Calu3 (cell line): ENCODE measurements around the gene ZFYVE26. TPM values are rescaled to one million over a fixed set of nuclear protein-coding genes. Genes with fewer than 3 reads are reported as not detected.

Experiments
- BruUV-seq: library from RNA; stranded (reverse); fragments of 400-500 nt; replicated peaks from 2 replicates; lab custom pipeline; 2021; lab: Mats Ljungman, UMichigan
- CTCF ChIA-PET: fragments of 300-600 bp; sonication (Branson Sonifier 250); formaldehyde crosslinking; loops from one replicate; lab custom pipeline; 2022; ENCODE audit warnings: antibody characterized with exemption; lab: Charles Lee
- DNase-seq: peaks from one replicate; pipeline ENCODE4 v3.0.0; 2022
- H3K27ac Mint-ChIP-seq: one replicate; pipeline ENCODE4 v1.8.0; 2022; ENCODE audit warnings: mixed read lengths; ENCODE audit not compliant: unreplicated experiment
- H3K27me3 Mint-ChIP-seq: one replicate; pipeline ENCODE4 v1.8.0; 2022; ENCODE audit warnings: mixed read lengths; ENCODE audit not compliant: unreplicated experiment
- H3K36me3 Mint-ChIP-seq: one replicate; pipeline ENCODE4 v1.8.0; 2022; ENCODE audit warnings: mild to moderate bottlenecking, moderate library complexity, mixed read lengths; ENCODE audit not compliant: insufficient read depth, unreplicated experiment
- H3K4me1 Mint-ChIP-seq: one replicate; pipeline ENCODE4 v1.8.0; 2022; ENCODE audit warnings: mild to moderate bottlenecking, low read depth, mixed read lengths; ENCODE audit not compliant: unreplicated experiment
- H3K4me3 Mint-ChIP-seq: one replicate; pipeline ENCODE4 v1.8.0; 2022; ENCODE audit warnings: mild to moderate bottlenecking, low read depth, moderate library complexity, mixed read lengths; ENCODE audit not compliant: unreplicated experiment
- H3K9me3 Mint-ChIP-seq: one replicate; pipeline ENCODE4 v1.8.0; 2022; ENCODE audit warnings: low read depth, mixed read lengths; ENCODE audit not compliant: unreplicated experiment
- intact Hi-C: fragments of 100-400 bp; cut with micrococcal nuclease; formaldehyde crosslinking; loops from one replicate; pipeline ENCODE4 v1.10.0; 2022; ENCODE audit not compliant: unreplicated experiment
- total RNA-seq: library from RNA; stranded (reverse); gene quantifications from 2 replicates; pipeline ENCODE4 v1.2.3, GENCODE V29; 2022
- TF ChIP-seq, protein P1 (sequence below): fragments of 200-600 bp; IDR thresholded peaks from one replicate; pipeline ENCODE4 v1.8.0; 2022; ENCODE audit warnings: antibody characterized with exemption; ENCODE audit not compliant: unreplicated experiment

The ZFYVE26 gene
- total RNA-seq, 1 experiment from 2014 or later, result 19.9 TPM

DNA sequence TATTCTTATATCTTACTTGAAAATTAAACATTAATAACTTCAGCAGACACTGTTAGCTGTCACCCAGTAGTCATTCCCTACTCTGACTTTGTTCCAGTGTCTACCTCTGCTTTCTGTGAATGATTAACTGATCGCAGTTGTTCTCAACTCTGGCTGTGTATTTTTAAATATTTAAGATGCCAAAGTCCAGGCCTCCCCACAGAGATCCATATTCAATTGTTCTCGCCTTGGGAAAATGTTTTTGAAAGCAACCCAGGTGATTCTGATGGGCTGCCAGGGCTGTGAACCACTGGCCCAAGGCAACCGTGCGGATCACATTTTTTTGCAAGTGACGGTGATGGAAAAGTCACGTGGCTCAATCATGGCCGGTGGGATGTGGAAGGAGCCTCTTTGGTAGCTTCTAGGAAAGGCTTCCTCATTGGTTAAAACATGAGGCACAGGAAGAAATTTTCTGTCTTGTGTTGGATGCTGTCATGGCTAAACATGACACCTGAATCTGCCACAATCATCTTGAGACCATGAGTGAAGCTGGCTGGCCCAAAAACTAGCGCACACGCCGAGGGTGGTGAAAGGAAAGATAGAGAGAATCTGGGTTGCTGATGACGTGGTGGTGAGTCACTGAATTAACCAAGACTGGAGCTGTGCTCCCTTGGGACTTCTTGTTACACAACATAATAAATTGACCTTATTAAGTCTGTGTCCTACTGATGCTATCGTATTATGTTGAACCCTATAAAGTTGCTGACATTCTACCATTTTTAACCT, 77.5 kb downstream of the ZFYVE26 start:
- CTCF ChIA-PET, result interaction anchor here (0.5 to 1.2 kb wide), 3 partner anchors 24 to 1814 kb away, joined by 3 to 9 read pairs (median 3); no protein-coding TSS in a partner anchor

DNA sequence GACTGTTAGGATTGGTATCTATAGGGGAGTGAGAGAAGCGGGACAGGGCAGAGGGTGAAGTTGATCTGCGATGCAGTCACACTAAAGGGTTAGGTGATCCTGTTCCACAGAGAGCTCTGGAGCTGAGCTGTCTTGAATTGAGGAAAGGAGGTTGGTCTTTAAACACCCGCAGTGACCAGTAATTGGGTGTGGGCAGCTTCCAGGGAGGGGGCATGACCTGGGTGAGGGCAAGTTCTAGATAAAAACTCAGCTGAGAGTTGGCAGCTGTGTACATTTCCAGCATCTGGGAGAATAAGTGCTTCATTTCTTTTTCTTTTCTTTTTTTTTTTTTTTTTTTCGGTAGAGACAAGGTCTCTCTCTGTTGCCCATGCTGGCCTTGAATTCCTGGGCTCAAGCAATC, 79.6 kb downstream of the ZFYVE26 start:
- H3K27ac Mint-ChIP-seq, result peak overlapping the region; percentile 58
- no TSS peak for BruUV-seq

More for the DNA sequence above, 77.5 kb downstream of the ZFYVE26 start:
- intact Hi-C loops, result no loop called here
- Mint-ChIP-seq H3K27ac (peak overlapping the region; percentile 97), H3K9me3 (no peaks in the 10 kb centered on the region), H3K4me1 (peaks cover 29% of the 10 kb centered on the region), H3K36me3 (peaks cover 6% of the 10 kb centered on the region), H3K4me3 (peak overlapping the region; percentile 64), H3K27me3 (no peaks in the 10 kb centered on the region)
- TF ChIP-seq, protein P1, sequence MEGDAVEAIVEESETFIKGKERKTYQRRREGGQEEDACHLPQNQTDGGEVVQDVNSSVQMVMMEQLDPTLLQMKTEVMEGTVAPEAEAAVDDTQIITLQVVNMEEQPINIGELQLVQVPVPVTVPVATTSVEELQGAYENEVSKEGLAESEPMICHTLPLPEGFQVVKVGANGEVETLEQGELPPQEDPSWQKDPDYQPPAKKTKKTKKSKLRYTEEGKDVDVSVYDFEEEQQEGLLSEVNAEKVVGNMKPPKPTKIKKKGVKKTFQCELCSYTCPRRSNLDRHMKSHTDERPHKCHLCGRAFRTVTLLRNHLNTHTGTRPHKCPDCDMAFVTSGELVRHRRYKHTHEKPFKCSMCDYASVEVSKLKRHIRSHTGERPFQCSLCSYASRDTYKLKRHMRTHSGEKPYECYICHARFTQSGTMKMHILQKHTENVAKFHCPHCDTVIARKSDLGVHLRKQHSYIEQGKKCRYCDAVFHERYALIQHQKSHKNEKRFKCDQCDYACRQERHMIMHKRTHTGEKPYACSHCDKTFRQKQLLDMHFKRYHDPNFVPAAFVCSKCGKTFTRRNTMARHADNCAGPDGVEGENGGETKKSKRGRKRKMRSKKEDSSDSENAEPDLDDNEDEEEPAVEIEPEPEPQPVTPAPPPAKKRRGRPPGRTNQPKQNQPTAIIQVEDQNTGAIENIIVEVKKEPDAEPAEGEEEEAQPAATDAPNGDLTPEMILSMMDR, result no peak
- TSS peak; percentile 72 for BruUV-seq
- DNase-seq, result peak; percentile 72

DNA sequence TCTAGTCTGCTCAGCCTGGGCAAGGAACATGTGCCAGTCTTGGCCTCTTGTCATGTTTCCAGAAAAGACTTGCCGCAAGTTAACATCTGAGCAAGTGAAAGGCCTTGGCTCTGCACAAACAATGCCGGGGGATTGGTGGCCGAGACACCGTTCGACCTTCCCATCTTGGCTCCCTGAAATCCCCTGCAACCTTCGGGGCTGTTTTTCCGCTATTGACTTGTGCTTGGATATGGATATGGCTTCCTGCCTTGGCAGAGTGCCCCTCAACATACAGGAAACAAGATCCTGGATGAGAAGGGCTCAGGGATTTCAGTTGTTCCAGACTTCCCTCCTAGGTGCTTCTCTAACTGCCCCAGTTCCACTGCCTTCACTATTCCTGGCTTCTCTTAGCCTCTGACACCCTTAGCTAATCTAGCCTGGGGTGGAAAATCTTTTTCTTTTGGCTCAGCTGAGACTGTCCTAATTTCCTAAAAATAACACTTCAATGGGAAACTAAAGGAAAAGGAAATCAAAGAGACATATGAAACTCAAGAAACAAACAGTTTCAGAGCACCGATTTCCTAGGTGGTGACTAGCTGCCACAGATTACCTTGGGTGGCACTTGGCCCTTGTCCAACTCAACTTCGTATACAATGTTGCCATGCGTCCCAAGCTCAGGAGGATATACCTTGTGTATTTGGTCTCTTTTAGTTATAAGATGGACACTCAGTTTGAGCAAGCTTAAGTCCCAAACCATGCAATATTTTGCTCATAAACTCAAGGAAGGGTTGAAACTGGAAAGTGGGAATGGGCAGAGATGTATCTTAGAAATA, 80.8 kb downstream of the ZFYVE26 start:
- no peaks in the 10 kb centered on the region for H3K9me3 Mint-ChIP-seq
- intact Hi-C loops, result no loop called here
- no peak overlapping the region for H3K27ac Mint-ChIP-seq
- TF ChIP-seq, protein P1, result no peak
- CTCF ChIA-PET, result no interaction called here
- peaks cover 6% of the 10 kb centered on the region for H3K36me3 Mint-ChIP-seq
- H3K4me1 Mint-ChIP-seq, result peaks cover 29% of the 10 kb centered on the region
- no TSS peak for BruUV-seq
- no peak for DNase-seq
- no peak overlapping the region for H3K4me3 Mint-ChIP-seq
- H3K27me3 Mint-ChIP-seq, result no peaks in the 10 kb centered on the region

More for the DNA sequence above, 79.6 kb downstream of the ZFYVE26 start:
- no peak for DNase-seq
- H3K4me3 Mint-ChIP-seq, result no peak overlapping the region
- no peaks in the 10 kb centered on the region for H3K27me3 Mint-ChIP-seq
- peaks cover 6% of the 10 kb centered on the region for H3K36me3 Mint-ChIP-seq
- intact Hi-C loops, result no loop called here
- H3K9me3 Mint-ChIP-seq, result no peaks in the 10 kb centered on the region
- TF ChIP-seq, protein P1, result no peak
- peaks cover 29% of the 10 kb centered on the region for H3K4me1 Mint-ChIP-seq
- CTCF ChIA-PET, result no interaction called here

DNA sequence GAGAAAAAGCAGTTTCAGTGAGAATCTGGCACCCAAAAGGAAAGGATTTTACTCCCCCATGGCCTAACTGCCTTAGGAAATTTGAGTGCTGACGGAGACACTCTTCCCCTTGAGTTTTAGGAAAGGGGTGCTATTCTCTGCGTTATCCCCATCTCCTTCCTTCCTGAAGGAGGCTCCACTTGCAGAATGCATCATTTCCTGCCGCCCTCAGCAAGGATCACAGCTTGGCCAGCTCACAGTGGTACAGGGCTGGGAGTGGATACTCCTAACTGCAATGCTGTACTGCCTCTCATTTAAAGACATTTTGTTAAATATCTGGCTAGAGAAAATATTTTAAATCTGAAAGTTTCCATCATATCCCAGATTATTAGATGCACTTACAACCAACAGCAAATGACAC, 81.7 kb downstream of the ZFYVE26 start:
- CTCF ChIA-PET, result no interaction called here
- H3K4me1 Mint-ChIP-seq, result peaks cover 31% of the 10 kb centered on the region
- TF ChIP-seq, protein P1, result no peak
- no peak overlapping the region for H3K27ac Mint-ChIP-seq
- H3K27me3 Mint-ChIP-seq, result no peaks in the 10 kb centered on the region
- H3K9me3 Mint-ChIP-seq, result no peaks in the 10 kb centered on the region
- no TSS peak for BruUV-seq
- intact Hi-C loops, result no loop called here
- H3K4me3 Mint-ChIP-seq, result no peak overlapping the region
- H3K36me3 Mint-ChIP-seq, result peaks cover 6% of the 10 kb centered on the region
- no peak for DNase-seq
